IgD-negative memory B cell (primary cell): ENCODE data around the gene SEMA4A. TPM values are rescaled to one million over a fixed set of nuclear protein-coding genes. Genes with fewer than 3 reads are reported as not detected.
A peak's percentile ranks its signal among the peaks of the same experiment; 100 is the strongest.

ENCODE experiments used
- H3K27ac Mint-ChIP-seq, 3 donors: one replicate each; pipeline ENCODE4 v1.8.0; 2020 to 2022; ENCODE audit warnings: mild to moderate bottlenecking in 3 of 3, mixed read lengths in 3 of 3, moderate library complexity in 1 of 3
- H3K27me3 Mint-ChIP-seq: one replicate; pipeline ENCODE4 v1.8.0; 2021; ENCODE audit warnings: mixed read lengths
- H3K36me3 Mint-ChIP-seq: one replicate; pipeline ENCODE4 v1.8.0; 2020; ENCODE audit warnings: mild to moderate bottlenecking, mixed read lengths
- H3K4me1 Mint-ChIP-seq, 3 donors: one replicate each; pipeline ENCODE4 v1.8.0; 2020 to 2022; ENCODE audit warnings: mixed read lengths in 3 of 3, mild to moderate bottlenecking in 1 of 3
- H3K4me3 Mint-ChIP-seq, 4 donors: one replicate each; pipeline ENCODE4 v1.8.0; 2020 to 2022; ENCODE audit warnings: mild to moderate bottlenecking in 4 of 4, mixed read lengths in 4 of 4, moderate library complexity in 3 of 4
- H3K9me3 Mint-ChIP-seq, 3 donors: one replicate each; pipeline ENCODE4 v1.8.0; 2020 to 2021; ENCODE audit warnings: mixed read lengths in 3 of 3, mild to moderate bottlenecking in 1 of 3
- polyA plus RNA-seq: library from polyadenylated mRNA; unstranded; fragments of 300-500 nt; fragmentation: Illumina TruSeq; gene quantifications from one replicate; pipeline ENCODE4 v1.2.3, GENCODE V29; 2021

Gene SEMA4A
- polyA plus RNA-seq, 1 donor from 2014 or later = 11.0 TPM

DNA sequence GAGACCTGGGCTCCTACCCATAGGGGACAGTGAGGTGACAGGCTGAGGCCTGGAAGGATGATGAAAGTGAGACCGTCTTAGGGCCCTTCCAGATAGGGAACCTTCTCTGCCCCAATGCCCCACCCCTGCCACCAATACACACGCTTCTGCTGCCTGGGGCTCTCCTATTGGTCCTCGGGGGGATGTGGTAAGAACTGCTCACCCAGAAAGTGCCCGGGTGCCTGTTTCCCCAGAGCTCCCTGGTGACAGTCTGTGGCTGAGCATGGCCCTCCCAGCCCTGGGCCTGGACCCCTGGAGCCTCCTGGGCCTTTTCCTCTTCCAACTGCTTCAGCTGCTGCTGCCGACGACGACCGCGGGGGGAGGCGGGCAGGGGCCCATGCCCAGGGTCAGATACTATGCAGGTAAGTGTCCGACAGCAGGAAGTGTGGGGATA, 948 bp downstream of the SEMA4A start:
- Mint-ChIP-seq H3K9me3 (no peaks in the 10 kb centered on the region), H3K27ac (peak overlapping the region in 2 of 3 donors; percentile 41 to 52), H3K27me3 (peaks cover 54% of the 10 kb centered on the region), H3K36me3 (peaks cover 3% of the 10 kb centered on the region), H3K4me3 (peak overlapping the region; percentile 10 to 88 (median 78)), H3K4me1 (peaks cover 54 to 69% (median 56%) of the 10 kb centered on the region in 3 donors)

DNA sequence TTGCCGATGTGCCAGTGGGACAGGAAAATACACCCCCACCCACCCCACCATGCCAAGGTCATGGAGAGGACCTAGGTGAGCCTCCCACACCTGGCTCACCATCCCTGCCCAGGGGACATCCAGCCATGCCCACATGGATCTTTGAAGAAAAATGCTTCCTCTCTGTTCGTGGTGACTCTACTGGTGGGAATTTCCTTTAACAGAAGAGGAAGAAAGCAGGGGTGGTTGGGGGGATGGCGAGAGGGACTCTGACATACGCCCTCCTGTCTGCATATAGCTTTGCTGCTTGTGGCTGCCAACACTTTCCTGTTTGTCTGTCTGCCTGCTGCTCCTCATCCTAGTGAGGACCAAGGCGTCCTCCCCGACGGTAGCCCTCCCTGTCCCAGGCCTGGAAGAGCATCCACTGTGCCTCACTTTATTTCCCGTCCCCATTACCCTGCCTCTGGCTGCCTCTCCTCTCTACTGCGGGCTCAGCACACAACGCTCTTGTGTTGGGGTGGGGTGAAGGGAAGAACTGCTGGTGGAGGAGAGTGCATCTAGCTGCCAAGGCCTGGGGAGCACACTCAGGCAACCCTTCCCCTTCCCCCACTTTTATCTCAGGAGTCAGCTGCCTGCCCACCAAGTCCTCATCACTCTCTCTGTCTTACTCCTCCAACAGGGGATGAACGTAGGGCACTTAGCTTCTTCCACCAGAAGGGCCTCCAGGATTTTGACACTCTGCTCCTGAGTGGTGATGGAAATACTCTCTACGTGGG, 2.5 kb downstream of the SEMA4A start:
- H3K27ac Mint-ChIP-seq = peak overlapping the region in 2 of 3 donors; percentile 9 to 44
- H3K4me1 Mint-ChIP-seq = peaks cover 51 to 62% (median 55%) of the 10 kb centered on the region in 3 donors
- H3K27me3 Mint-ChIP-seq = peaks cover 59% of the 10 kb centered on the region
- H3K36me3 Mint-ChIP-seq = peaks cover 5% of the 10 kb centered on the region
- H3K4me3 Mint-ChIP-seq = peak overlapping the region in 2 of 4 donors; percentile 39 to 76
- H3K9me3 Mint-ChIP-seq = no peaks in the 10 kb centered on the region

DNA sequence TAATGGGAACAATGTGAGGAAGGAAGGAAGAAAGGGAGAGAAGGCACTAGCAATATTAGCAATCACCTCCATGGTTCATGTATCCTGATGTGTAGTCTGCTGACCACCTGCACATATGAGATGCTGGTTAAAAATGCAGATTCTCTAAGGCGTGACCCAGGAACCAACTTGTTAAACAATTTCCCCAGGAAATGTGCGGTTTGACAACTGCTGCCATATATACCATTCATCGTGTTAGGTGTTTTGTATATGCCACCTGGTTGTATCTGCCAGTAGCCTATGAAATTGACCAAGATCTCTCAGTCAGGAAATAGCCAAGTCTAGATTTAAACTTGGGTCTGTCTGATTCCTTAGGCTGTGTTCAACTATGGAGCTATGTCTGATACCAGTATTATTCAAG, 4.1 kb downstream of the SEMA4A start:
- H3K4me3 Mint-ChIP-seq = peak overlapping the region in 2 of 4 donors; percentile 75 to 77
- peak overlapping the region in 2 of 3 donors; percentile 4 to 17 for H3K27ac Mint-ChIP-seq
- H3K4me1 Mint-ChIP-seq = peaks cover 44 to 54% (median 47%) of the 10 kb centered on the region in 3 donors
- no peaks in the 10 kb centered on the region for H3K9me3 Mint-ChIP-seq
- H3K27me3 Mint-ChIP-seq = peaks cover 59% of the 10 kb centered on the region
- peaks cover 5% of the 10 kb centered on the region for H3K36me3 Mint-ChIP-seq

DNA sequence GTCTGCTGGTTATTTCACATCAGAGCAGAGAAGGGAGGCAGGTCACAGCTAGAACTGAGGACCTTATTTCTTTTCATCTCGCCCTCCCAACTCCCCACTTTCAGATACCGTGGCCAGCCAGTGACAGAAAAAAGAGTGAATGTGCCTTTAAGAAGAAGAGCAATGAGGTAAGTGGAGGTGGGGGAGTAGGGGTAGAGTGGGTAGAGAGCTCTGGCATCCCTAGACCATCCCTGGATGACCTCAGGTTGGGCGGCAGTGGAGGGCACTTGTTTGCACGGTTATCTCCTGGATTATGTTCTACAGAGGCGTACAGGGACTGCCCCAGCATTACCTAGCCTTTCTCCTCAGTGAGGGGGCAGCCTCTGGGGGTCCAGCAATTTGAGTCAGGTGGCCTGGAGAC, 4.6 kb downstream of the SEMA4A start:
- Mint-ChIP-seq H3K36me3 (peaks cover 5% of the 10 kb centered on the region), H3K4me3 (peak overlapping the region in 2 of 4 donors; percentile 75 to 77), H3K27ac (peak overlapping the region in 2 of 3 donors; percentile 4 to 17), H3K4me1 (peaks cover 44 to 53% (median 47%) of the 10 kb centered on the region in 3 donors), H3K9me3 (no peaks in the 10 kb centered on the region), H3K27me3 (peaks cover 59% of the 10 kb centered on the region)

DNA sequence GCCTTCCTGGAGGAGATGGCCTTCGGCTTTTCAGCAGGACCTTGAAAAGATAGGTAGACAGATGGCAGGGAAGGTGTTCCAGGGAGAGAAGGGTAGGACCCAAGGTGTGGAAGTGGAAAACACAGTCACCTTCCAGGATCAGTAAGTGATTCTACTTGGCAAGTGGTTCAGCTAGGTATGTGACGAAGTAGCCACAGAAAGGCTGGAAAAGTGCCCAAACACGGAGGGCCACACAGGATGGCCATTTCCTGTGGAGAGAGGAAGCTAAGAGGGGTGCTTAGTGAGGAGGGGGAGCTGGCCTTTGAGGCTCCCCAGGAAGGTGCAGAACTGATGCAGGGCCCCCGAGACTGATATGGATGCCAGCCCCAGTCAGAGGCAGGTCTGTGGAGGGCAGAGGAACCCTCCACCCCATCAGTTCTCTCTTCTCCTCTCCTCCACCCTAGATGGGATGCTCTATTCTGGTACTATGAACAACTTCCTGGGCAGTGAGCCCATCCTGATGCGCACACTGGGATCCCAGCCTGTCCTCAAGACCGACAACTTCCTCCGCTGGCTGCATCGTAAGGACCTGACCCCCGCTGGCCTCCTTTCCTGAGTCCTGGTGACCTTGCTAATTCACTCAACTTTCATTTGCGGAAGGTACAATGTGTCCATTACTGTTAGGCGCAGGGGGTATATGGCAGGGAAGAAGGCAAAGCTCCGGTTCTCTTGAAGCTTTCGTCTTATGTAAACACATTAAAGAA, 6.8 kb downstream of the SEMA4A start:
- peak overlapping the region in 1 of 3 donors; percentile 93 for H3K27ac Mint-ChIP-seq
- H3K9me3 Mint-ChIP-seq = no peaks in the 10 kb centered on the region
- peaks cover 54% of the 10 kb centered on the region for H3K27me3 Mint-ChIP-seq
- peaks cover 5% of the 10 kb centered on the region for H3K36me3 Mint-ChIP-seq
- H3K4me3 Mint-ChIP-seq = peak overlapping the region in 2 of 4 donors; percentile 64 to 78
- H3K4me1 Mint-ChIP-seq = peaks cover 37 to 41% (median 38%) of the 10 kb centered on the region in 3 donors

DNA sequence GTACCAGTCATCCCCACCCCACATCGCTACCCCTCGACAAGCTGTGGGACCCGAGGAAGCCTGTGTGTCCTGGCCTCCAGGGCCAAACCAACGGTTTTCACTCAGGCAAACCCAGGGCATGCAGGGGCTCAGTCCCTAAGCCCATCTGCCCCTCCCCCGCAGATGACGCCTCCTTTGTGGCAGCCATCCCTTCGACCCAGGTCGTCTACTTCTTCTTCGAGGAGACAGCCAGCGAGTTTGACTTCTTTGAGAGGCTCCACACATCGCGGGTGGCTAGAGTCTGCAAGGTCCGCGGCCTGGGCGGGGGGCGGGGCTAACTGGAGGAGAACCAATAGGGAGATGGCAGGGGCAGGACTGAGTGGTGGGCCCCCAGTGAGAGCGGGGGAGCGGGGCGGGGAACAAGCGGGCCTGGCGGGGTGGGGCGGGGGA, 7.4 kb downstream of the SEMA4A start:
- H3K9me3 Mint-ChIP-seq = peaks cover 0 to 2% (median 0%) of the 10 kb centered on the region in 3 donors

DNA sequence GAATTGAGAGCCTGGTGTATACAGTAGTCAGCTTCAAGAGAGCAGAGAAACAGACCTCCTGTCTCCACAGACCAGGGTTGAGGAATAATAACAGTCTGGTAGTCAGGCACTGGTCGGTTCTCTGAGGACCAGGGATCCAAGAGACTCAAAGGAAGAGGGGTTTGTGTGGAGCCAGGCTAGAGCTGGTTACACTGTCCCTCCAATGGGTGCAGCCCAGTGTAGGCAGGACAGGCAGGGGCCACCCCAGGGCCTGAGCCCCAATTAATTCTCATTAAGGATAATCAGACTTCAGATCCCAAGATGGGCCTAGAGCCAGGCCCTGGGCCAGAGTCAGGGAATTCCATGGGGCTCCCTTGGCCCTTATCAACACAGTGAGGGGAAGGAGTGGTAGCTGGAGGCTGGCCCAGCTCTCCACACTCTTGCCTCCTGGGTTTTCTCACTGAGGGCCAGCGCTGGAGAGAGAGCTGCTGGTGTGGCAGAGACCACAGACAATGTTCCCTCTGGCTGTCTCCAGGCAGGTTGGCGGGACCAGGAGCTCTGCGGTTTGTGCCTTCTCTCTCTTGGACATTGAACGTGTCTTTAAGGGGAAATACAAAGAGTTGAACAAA, 9.1 kb downstream of the SEMA4A start:
- Mint-ChIP-seq H3K27ac (no peak overlapping the region), H3K4me3 (peak overlapping the region in 1 of 4 donors; percentile 33), H3K36me3 (peaks cover 5% of the 10 kb centered on the region)

More for the DNA sequence above, 7.4 kb downstream of the SEMA4A start:
- Mint-ChIP-seq H3K4me3 (peak overlapping the region in 1 of 4 donors; percentile 64), H3K4me1 (peaks cover 35 to 37% (median 36%) of the 10 kb centered on the region in 3 donors), H3K27ac (no peak overlapping the region), H3K27me3 (peaks cover 51% of the 10 kb centered on the region), H3K36me3 (peaks cover 5% of the 10 kb centered on the region)

DNA sequence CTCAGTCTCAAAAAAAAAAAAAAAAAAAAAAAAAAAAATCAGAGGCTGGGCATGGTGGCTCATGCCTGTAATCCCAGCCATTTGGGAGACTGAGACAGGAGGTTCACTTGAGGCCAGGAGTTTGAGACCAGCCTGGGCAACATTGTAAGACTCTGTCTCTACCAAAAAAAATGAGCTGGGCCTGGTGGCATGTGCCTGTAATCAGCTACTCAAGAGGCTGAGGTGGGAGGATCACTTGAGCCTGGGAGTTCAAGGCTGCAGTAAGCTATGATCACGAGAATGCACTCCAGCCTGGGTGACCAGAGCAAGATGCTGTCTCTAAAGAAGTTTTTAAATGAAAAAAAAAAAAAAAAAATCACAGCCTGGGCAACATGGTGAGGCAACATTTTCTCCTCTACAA, 10.3 kb downstream of the SEMA4A start:
- peaks cover 5% of the 10 kb centered on the region for H3K36me3 Mint-ChIP-seq
- H3K27ac Mint-ChIP-seq = no peak overlapping the region
- peaks cover 0 to 2% (median 0%) of the 10 kb centered on the region in 3 donors for H3K9me3 Mint-ChIP-seq
- H3K4me3 Mint-ChIP-seq = no peak overlapping the region
- peaks cover 8 to 13% (median 12%) of the 10 kb centered on the region in 3 donors for H3K4me1 Mint-ChIP-seq
- H3K27me3 Mint-ChIP-seq = peaks cover 29% of the 10 kb centered on the region

More for the DNA sequence above, 9.1 kb downstream of the SEMA4A start:
- H3K9me3 Mint-ChIP-seq = peaks cover 0 to 2% (median 0%) of the 10 kb centered on the region in 3 donors
- H3K4me1 Mint-ChIP-seq = peaks cover 20 to 25% (median 24%) of the 10 kb centered on the region in 3 donors
- peaks cover 39% of the 10 kb centered on the region for H3K27me3 Mint-ChIP-seq

DNA sequence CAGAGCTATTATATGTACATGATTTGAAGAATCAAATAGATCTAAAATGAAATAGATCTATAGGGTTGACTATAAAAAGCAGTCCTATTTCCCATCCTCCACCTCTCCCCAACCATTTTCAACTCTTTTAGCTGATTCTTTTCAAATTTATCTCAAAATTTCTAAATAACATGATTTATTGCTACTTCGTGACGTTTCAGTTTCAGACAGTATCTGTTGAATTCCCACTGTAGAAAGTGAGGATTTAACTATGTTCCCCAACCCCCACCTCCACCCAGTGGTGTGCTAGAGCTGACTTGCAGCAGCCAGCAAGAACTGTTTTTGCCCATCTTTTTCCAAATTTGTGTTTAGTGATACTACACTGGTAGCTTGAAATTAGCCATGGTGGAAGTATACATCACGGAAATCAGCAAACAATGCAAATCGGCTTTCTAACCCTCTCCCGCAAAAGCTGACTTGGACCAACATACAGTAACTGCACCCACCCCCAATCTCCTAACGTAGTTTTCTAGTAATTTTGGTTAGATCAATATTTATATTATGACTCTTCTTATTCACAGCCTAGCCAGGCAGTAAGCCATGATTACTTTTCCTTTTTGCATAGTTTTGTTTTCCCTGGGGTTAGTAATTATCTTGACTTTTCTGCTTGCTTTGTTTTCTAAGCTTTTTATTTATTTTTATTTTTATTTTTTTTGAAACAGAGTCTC, 10.9 kb downstream of the SEMA4A start:
- Mint-ChIP-seq H3K27ac (no peak overlapping the region), H3K4me3 (peak overlapping the region in 2 of 4 donors; percentile 6 to 17), H3K4me1 (peaks cover 4 to 9% (median 8%) of the 10 kb centered on the region in 3 donors), H3K36me3 (peaks cover 3% of the 10 kb centered on the region), H3K9me3 (peaks cover 0 to 2% (median 0%) of the 10 kb centered on the region in 3 donors), H3K27me3 (peaks cover 26% of the 10 kb centered on the region)

DNA sequence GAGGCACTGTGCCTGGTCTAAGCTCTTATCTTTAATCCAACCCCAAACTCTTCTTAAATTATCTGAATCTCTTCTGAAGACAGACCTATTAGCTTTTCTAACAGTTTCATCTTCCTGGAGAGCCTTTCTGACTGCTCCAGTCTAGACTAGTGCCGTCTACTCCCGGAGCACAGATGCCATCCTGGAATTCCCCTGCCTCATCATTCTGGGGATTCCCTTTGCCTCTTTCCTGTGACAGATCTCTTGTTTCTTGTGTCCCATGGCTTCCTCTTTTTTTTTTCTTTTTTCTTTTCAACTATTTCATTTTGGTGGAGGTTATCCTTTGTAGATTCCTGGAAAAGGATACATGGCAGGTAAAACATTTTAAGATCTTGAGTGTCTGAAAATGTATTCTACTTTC, 11.7 kb downstream of the SEMA4A start:
- Mint-ChIP-seq H3K27me3 (peaks cover 20% of the 10 kb centered on the region), H3K9me3 (peaks cover 0 to 2% (median 0%) of the 10 kb centered on the region in 3 donors), H3K4me3 (peak overlapping the region in 1 of 4 donors; percentile 35), H3K36me3 (no peaks in the 10 kb centered on the region), H3K4me1 (peaks cover 1 to 8% (median 5%) of the 10 kb centered on the region in 3 donors), H3K27ac (peak overlapping the region in 1 of 3 donors; percentile 60)

DNA sequence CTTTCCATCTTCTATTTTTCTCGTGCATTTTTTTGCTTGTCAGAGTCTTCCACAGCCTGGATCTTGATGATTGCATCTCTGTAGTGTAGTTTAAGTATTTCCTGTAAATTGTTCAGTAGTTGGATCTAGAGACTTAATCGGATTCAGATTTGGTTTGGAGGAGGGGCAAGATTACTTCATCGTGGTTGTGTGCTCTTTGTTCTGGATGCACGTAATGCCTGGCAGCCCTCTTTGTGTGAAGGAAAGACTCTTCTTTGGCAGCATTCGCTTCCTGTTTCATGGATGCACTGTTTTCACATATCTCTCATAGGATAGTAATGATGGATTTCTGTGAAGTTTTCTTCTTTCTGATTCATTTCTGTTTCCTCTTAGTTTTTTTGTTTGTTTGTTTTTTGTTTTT, 14.2 kb downstream of the SEMA4A start:
- no peaks in the 10 kb centered on the region for H3K36me3 Mint-ChIP-seq
- peaks cover 0 to 5% (median 3%) of the 10 kb centered on the region in 3 donors for H3K4me1 Mint-ChIP-seq
- H3K27ac Mint-ChIP-seq = no peak overlapping the region
- H3K4me3 Mint-ChIP-seq = no peak overlapping the region
- H3K9me3 Mint-ChIP-seq = peaks cover 0 to 2% (median 0%) of the 10 kb centered on the region in 3 donors
- H3K27me3 Mint-ChIP-seq = peaks cover 6% of the 10 kb centered on the region

DNA sequence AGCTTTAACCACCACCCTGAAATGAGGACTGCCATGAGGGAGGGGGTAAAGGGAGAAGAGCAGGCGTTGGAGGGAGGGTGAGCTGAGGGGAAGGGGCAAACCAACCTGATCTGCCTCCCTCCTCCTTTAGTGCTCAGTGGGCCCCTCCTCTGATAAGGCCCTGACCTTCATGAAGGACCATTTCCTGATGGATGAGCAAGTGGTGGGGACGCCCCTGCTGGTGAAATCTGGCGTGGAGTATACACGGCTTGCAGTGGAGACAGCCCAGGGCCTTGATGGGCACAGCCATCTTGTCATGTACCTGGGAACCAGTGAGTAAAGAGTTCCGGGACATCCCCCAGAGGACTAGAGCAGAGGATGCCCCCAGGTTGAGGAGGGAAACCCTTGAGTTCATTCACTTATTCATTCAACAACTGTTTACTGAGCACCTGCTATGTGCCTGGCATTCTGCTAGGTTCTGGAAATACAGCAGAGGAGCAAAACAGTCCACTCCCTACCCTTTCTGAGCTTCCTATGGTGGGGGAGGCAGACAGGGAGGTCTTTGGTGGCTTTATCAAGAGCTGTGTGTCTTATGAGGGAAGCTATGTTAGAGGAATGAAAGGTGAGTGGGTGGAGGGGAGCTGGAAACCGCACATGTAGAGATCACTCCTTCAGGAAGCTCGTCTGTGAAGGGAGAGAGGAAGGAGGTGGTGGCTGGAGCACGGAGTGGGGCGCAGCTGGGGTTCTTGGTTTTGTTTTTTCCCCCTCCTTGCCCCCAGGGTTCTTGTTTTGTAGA, 19.5 kb downstream of the SEMA4A start:
- peaks cover 0 to 4% (median 0%) of the 10 kb centered on the region in 3 donors for H3K4me1 Mint-ChIP-seq
- peak overlapping the region in 1 of 4 donors; percentile 12 for H3K4me3 Mint-ChIP-seq
- H3K27ac Mint-ChIP-seq = no peak overlapping the region
- H3K36me3 Mint-ChIP-seq = peaks cover 1% of the 10 kb centered on the region
- no peaks in the 10 kb centered on the region for H3K9me3 Mint-ChIP-seq
- H3K27me3 Mint-ChIP-seq = peaks cover 14% of the 10 kb centered on the region

DNA sequence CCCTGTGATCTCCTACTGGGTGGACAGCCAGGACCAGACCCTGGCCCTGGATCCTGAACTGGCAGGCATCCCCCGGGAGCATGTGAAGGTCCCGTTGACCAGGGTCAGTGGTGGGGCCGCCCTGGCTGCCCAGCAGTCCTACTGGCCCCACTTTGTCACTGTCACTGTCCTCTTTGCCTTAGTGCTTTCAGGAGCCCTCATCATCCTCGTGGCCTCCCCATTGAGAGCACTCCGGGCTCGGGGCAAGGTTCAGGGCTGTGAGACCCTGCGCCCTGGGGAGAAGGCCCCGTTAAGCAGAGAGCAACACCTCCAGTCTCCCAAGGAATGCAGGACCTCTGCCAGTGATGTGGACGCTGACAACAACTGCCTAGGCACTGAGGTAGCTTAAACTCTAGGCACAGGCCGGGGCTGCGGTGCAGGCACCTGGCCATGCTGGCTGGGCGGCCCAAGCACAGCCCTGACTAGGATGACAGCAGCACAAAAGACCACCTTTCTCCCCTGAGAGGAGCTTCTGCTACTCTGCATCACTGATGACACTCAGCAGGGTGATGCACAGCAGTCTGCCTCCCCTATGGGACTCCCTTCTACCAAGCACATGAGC, 23.3 kb downstream of the SEMA4A start:
- H3K27me3 Mint-ChIP-seq = peaks cover 12% of the 10 kb centered on the region
- H3K4me1 Mint-ChIP-seq = peaks cover 0 to 4% (median 3%) of the 10 kb centered on the region in 3 donors
- H3K4me3 Mint-ChIP-seq = no peak overlapping the region
- H3K36me3 Mint-ChIP-seq = peaks cover 1% of the 10 kb centered on the region
- H3K27ac Mint-ChIP-seq = no peak overlapping the region
- H3K9me3 Mint-ChIP-seq = no peaks in the 10 kb centered on the region
